GM12801 (cell line): ENCODE results near the gene WDR82.

ENCODE experiments used
- TF ChIP-seq, protein P1 (sequence below): IDR thresholded peaks from one replicate; pipeline ENCODE4 v1.5.1; 2011; ENCODE audit warnings: control low read depth; ENCODE audit not compliant: insufficient read length; ENCODE audit errors: extremely low read depth

WDR82 gene, protein sequence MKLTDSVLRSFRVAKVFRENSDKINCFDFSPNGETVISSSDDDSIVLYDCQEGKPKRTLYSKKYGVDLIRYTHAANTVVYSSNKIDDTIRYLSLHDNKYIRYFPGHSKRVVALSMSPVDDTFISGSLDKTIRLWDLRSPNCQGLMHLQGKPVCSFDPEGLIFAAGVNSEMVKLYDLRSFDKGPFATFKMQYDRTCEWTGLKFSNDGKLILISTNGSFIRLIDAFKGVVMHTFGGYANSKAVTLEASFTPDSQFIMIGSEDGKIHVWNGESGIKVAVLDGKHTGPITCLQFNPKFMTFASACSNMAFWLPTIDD

DNA sequence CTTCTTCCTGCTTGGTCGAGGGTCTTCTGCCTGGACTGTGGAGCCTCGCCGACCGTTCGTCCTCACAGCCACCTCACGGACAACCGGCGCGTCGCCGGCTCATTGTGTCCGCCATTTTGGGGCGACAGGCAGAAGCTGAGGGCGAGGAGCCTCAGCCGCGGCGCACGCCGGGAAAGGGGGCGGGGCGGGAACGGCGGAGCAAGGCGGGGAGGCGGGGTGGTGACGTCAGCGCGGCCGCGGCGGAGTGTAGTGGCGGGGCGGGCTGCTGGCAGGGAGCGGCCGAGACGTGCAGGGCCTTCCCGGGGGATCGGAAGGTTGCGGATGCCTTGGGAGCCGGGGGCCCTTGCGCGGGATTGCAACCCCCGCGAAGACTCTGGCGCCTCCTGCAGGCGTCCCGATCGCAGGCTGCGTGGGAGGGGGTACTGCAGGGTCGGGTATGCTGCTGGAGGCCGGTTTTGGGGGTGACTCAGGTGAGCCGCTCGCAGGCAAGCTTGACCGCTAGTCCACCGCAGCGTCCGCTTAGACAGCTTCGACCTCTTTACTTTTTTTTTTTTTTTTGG lies at the start of gene WDR82:
WDR82 (minus strand) TSS at position 140 of the 560 bp plus-strand sequence. CDS start 288 bp downstream, outside the sequence.
- TF ChIP-seq, protein P1, sequence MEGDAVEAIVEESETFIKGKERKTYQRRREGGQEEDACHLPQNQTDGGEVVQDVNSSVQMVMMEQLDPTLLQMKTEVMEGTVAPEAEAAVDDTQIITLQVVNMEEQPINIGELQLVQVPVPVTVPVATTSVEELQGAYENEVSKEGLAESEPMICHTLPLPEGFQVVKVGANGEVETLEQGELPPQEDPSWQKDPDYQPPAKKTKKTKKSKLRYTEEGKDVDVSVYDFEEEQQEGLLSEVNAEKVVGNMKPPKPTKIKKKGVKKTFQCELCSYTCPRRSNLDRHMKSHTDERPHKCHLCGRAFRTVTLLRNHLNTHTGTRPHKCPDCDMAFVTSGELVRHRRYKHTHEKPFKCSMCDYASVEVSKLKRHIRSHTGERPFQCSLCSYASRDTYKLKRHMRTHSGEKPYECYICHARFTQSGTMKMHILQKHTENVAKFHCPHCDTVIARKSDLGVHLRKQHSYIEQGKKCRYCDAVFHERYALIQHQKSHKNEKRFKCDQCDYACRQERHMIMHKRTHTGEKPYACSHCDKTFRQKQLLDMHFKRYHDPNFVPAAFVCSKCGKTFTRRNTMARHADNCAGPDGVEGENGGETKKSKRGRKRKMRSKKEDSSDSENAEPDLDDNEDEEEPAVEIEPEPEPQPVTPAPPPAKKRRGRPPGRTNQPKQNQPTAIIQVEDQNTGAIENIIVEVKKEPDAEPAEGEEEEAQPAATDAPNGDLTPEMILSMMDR, result no peak

DNA sequence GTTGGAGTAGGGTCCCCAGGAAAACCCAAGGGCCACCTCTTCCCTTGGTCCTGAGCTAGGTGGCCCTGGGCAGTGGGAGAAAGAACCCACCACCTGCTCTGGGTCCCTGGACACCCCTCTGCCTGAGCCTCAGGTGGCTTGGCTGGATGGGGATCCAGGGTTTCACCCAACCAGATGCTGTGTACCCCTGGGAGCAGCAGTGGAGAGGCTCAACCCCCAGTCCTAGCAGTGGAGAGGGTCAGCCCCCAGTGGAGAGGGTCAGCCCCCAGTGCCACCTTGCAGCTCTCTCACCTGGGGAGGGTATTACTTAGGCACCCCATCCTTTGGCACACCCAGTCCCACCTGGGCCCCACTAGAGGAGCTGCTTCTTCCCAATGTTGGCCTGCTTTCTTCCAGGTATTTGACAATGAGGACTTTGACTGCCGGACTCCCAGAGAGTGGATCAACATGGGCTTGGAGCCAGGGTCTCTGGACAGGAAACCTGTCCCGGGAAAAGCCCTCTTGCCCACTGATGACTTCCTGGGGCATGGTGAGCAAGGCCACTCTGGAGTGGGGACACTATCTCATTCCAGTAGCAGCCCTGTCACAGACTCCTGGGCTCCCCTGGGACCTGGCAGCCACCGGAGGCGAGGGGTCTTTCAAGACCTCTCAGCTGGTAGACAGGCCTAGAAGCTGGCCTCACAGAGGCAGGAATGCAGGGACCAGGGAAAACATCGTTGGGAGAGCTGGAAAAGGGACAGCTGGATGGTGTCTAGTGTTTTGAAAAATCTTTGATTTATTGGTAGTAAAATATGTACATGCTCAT lies 49.2 kb upstream of the WDR82 start:
- TF ChIP-seq, protein P1, result no peak

DNA sequence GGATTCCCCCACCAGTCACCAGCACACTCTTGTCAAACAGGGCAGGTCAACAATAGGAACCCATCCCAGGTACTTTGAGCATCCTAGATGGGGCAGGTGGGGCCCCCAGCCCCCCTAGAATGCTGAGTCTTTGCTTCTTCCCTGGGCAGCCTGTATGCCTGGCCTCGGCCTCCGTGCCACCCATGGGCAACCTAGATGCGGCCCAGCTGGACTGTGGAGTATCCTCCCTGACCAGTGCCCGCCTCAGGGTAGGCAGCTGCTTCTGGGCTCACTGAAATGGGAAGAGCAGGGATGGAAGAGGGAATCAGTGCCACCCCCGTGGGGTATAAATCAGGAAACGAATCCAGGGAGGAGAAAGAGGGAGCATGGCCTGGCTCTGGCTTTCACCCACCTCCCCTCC lies 48.5 kb upstream of the WDR82 start:
- TF ChIP-seq, protein P1, result no peak

DNA sequence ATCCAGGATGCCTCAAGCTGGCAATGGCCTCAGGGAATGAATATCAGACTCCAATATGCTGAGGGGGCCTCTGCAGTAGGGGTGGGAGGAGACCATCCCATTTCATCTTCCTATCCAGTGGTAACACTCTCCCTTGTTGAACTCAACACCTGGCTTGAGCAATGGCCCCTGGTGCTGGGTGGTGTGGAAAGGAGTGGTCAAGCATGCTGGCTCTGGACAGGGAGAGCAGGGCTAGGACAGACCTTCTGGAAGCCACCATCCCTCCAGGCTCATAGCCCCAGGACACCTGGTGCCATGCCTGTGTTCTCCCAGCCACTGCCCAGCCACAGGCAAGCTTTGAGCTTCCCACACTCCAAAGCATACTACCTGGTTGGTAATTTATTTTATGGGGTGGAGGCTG lies 47.2 kb upstream of the WDR82 start:
- TF ChIP-seq, protein P1, result no peak

DNA sequence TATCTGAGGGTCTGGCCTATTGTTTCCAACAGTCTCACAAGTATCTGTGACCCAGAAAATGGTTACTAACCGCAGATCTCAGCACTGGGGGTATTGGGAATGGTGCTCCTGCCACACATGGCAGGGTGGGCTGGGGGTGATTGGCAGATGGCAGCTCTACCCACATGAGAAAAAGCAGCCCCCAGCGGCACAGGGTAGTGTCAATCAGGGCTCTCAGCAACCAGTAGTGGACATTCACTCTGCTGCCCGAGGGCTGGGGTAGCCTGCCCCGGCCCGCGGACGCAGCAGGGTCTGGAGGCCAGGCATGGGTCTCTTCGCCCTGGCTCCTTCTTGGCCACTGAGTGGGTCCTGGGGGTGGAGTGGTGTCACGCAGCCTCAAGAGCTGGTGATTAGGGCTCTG lies 46.2 kb upstream of the WDR82 start:
- TF ChIP-seq, protein P1, result no peak

DNA sequence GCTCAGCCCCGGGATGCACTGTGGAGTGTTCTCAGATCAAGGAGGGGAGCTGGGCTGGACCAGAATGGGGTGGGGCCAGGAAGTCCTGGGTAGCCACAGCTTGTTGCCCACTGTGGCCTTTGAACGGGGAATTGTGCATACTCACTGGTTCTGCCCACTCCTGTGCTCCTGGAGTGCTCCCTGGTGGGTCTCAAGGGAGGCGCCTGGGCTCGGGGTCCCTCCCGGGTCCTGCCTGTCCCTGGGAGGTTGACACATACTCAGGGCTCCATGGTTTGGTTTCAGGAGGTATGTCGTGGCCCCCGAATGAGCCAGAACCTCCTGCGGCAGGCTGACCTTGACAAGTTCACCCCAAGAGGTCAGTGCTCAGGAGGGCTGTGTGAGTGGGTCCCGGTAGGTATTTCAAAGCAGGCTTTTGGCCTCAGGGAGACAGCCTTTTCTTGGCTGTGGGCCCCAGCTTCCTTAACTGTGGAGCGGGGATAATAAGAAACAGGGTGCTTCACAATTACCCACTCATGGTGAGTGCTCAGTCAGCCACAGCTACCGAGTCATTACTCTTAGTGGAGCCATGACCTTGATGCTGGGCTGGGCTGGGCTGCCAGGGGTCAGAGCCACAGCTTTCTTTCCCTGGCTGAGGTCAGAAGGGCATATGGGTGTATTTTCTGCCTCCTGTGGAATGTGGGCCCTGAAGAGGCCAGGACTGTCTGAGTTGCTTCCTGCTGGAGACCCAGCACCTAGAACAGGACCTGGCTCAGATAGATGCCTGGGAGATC lies 45.3 kb upstream of the WDR82 start:
- TF ChIP-seq, protein P1, result no peak

DNA sequence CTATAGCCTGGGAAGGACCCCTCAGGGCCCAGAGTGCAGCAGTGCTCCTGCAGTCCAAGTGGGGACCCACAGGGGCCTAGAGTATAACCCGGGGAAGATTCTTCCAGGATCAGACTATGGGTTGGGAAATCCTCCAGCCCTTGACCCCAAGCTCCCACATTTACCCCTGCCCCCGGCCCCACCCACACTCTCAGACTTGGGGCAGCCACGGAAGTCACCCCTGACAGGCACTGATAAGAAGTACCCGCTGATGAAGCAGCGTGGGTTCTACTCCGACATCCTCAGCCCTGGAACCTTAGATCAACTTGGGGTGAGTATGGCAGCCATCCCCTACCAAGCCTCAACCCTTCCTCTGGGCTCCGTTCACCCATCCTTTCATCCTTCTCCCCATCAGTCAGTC lies 44.0 kb upstream of the WDR82 start:
- TF ChIP-seq, protein P1, result no peak
